ENCODE data around the gene SMURF1.

Gene SMURF1

DNA sequence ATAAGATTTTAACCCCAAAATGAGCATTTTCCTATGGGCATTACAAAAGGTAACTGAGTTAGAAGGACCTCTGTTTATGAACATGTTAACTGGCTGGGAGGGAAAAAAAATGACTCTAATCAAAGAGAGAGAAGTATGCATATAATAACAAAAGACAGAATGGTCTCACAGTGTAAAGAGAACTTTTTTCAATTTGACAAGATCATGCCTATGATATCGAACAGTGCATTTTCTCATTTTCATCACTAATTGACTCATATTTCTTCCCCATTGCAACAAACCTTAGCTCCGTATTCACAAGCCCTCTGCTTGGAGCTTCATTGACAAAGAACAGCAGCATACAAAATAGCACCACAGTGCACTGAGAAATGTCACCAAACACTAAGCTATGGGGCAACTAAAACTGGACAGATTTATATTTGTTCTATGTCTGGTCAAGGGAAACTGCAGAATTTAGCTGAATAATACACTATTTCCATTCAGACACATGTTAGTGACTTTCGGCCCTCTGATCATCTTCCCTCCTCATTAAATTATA is 45.6 kb downstream of the SMURF1 start:
- no peak for DNase-seq (ENCODE audit: low spot score)

DNA sequence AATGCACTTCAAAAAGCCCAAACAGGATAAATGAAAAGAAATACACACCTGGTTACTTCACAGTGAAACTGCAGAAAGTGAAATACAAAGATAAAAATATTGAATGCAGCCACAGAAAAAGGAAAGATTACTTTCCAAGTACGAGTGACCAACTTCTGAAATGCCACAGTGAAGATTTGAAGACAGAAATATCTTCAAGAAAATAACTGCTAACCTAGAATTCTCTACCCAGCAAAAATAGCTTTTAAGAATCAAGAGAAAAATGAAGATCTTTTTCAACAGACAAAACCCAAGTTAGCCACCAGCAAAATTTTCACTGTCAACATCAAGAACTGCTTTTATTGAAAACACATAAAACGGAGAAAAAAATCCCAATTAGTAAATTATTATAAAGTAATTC is 46.2 kb downstream of the SMURF1 start:
- DNase-seq (ENCODE audit: low spot score), result no peak

DNA sequence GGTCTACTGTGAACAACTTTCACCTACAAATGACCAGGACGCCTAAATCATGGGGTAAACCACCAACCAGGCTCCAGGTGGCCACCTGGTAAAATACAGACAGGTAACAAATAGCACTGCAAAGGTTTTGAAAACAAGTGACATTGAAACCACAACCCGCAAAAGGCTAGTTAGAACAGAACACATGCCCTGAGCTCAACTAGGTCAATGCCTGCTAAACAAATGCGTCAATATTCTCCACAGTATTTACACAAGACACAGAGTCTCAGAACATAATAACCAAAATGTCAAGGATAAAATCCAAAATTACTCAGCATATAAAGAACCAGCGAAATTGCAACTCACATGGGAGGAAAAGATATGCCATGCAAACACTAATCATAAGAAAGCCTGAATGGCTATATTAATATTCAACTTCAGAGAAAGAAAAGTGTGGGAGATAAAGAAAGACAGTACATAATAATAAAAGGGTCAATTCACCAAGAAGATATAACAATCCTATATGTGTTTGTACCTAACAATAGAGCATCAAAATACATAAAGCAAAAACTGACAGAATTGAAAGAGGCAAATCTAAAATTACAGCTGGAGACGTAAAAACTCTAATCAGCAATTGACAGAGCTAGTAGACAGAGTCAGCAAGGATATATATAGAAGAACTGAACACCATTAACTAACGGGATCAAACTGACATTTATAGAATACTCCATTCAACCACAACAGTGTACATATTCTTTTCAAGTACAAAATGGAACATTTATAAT is 47.6 kb downstream of the SMURF1 start:
- no peak for DNase-seq (ENCODE audit: low spot score)

DNA sequence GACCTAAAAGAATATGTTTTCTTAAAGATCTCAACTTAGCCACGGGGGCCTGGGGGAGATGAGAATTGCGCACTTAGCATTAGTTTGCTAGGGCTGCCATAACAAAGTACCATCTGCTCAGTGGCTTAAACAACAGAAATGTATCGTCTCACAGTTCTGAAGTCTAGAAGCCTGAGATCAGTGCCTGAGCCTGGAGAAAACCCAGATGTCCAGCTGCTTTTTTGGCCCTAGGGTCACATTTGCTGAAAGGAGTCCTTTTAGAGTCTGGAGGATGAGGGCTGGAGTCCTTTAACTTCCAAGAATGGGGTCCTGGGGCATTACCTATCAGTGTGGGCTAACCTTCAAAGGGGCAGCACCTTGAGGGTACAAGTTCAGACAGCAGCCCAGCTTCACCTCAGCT is 48.2 kb downstream of the SMURF1 start:
- DNase-seq (ENCODE audit: low spot score), result no peak

DNA sequence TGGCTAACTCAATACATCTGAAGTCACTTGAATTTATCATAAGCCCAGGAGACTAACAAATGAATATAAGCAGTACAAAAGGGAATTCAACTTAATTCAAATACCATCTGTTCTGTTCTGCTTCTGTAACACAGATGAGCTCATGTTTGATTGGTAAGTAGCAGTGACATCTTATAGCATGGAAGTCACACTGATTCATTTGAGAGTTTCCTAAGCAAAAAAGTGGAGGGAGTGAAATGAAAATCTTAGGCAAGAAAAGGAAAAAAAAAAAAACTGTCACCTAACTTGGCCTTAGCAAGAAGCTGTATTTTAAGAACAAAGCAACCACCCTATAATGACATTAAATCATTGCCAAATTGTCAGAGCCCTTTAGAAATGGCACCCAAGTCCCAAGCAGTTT is 49.5 kb downstream of the SMURF1 start:
- no peak for DNase-seq (ENCODE audit: low spot score)

DNA sequence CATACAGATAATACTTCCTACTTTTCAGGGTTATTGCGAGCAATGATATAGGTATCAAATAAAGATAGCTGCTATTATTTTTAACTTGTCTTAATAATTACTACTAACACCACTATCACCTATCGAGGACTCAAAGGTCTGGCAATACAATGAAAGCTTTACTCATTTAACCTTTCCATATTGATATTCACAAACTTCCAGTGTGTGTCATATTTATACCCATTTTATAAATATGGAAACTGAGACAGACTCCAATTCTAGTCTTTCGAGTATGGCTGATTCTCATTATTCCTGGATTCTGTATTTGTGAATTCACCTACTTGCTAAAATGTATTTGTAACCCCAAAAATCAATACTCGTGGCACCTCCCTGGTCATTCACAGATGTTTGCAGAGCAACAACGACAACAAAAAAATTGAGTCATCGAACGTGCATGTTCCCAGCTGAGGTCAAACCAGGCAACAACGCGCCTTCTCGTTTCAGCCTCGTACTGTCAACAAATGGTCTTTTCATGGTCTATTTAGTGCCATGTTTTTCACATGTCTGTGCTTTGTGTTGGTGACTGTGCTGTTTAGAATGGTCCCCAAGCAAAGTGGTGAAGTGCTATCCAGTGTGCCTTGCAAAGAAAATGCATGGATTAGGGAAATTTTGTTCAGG is 51.7 kb downstream of the SMURF1 start:
- no peak for DNase-seq (ENCODE audit: low spot score)

DNA sequence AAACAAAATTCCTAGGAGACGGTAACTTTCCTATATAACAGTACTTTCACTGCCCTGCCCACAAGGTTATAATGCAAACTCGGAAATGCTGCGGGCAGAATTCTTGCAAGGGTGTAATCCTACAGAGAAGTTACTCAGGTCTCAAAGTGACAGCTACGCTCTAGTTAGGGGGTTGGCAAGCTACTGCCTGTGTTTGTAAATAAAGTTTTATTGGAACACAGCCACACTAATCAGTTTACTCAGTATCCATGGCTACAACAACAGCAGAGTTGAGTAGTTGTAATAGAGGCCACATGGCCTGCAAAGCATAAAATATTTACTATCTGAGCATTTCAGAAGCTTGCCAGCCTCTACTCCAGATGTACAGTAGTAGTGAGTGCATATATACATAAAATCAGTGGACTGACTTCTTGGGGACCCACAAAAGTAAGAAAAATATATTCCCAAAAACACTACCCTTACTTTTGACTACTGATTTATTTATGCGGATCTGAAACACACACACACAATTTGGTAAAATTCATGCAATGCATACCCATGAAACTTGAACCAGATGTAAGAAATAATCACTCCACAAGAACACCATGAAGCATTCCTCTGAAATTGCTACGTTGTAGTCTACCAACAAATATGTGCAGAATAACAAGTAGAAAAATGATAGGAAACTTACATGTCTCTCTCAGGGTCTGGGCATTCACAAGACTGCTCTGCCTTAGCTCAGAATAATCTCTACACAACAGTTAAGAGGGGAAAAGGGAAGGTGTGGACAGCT is 53.0 kb downstream of the SMURF1 start:
- no peak for DNase-seq (ENCODE audit: low spot score)

DNA sequence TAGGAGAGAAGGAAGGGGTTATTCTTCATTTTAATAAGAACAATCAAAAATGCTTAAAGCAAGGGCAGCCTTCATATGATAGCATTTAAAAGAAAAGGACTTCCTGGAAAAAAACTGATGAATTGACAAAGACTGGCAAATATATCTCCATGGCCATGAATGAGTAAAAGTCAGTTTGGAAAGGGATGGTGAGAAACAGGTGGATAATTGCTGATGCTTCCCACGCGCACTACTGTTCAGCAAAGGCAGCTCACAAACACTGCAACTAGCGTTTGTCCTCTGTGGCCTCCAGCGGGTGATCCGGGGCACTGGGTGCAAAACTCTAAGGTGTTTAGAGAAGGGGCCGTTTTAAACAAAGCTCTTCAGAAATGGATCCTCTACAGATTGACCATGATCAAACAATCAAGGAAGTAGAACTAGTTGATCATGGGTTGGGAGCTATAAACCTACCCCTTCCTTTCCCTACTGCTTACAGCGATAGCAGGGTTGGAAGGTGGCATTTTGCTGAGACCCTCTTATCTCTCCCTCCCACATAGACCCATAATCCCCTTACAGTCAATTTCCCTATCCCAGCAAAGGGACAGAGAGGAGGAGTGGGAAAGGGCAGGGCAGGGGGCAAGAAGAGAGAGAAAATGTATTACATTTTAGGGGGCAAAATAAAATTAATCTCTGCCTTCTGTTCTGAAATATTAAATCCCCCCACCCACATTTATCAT is 53.8 kb downstream of the SMURF1 start:
- DNase-seq (ENCODE audit: low spot score), result no peak

DNA sequence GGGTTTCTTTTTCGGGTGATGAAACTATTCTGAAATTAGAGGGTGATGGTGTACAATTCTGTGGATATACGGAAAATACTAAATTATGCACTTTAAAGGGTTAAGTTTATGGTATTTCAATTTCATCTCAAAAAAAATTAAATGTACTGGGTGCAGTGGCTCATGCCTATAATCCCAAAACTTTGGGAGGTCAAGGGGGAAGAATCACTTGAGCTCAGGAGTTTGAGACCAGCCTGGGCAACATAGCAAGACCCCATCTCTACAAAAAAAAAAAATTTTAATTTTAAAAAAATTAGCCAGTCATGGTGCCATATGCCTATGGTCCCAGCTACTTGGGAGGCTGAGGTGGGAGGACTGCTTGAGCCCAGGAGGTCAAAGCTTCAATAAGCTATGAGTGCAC is 57.0 kb downstream of the SMURF1 start:
- no peak for DNase-seq (ENCODE audit: low spot score)

DNA sequence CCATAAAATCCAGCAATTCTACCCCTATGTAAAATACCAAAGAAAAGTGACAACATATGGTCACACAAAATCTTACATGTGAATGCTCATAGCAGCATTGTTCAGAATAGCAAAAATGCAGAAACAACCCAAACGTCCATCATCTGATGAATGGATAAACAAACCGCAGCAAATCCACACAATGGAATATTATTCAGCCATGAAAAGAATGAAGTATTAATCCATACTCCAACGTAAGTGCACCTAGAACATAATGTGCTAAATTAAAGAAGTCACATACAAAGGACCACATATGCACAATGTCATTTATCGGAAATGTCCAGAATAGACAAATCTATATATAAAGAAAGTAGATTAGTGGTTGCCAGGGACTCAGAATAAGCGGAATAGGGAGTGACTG is 57.4 kb downstream of the SMURF1 start:
- DNase-seq (ENCODE audit: low spot score), result no peak

DNA sequence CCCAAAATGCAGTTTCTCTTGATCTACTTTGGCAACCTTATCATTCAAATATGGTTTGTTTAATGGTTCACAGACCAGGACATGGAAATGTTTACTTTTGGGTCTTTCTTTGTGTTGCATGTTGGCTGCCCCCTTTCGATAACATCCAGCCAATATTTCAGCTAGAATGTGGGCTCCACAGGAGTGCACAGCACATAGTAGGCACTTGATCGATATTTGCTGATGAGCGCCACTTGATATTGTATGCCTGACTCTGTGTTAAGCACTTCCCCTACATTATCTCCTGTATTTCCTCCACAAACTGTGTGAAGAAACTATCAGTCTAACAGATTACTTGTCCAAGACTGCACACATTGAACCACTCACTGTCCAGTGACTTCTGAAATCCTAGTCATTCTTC is 60.2 kb downstream of the SMURF1 start:
- no peak for DNase-seq (ENCODE audit: low spot score)

DNA sequence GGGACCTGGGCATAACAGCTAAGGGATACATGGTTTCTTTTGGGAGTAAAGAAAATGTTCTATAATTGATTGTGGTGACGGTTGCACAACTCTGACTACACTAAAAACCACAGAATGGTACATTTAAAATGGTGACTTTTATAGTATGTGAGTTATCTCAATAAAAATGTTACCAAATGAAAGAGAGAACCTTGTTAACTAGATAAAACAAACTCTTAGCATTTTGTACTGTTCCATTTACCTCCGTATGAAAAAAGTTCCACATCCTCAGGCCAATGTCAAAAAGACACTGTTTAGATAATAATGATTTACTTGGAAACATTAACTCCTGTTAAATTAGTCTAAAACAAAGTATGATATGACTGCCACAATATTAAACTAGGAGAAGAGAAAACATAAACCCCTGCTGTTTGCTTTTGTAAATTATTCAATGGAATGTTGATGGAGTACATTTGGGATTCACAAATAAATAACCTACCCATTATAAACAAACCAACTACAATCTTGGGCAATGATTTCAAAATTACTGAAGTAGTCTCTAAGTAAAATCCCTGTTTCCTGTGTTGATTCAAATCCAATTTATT is 60.7 kb downstream of the SMURF1 start:
- DNase-seq (ENCODE audit: low spot score), result no peak

DNA sequence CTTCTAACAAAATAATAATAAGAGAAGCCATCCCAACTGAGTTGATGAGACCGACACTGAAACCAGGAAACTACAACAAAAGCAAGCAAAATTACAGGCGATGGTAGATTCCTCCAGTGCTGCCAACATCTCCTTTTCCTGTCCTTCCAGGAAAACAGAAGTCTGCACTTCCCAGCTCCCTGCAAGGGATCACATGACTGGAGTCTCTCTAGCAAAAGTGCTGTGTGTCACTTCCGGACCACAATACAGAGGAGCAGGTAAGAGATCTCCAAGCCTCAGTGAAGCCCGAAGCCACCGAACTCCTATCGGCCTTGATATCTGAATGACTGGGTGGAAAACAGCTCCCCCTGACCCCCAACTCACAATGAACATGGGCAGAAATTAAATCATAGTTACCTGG is 63.2 kb downstream of the SMURF1 start:
- DNase-seq (ENCODE audit: low spot score), result no peak

DNA sequence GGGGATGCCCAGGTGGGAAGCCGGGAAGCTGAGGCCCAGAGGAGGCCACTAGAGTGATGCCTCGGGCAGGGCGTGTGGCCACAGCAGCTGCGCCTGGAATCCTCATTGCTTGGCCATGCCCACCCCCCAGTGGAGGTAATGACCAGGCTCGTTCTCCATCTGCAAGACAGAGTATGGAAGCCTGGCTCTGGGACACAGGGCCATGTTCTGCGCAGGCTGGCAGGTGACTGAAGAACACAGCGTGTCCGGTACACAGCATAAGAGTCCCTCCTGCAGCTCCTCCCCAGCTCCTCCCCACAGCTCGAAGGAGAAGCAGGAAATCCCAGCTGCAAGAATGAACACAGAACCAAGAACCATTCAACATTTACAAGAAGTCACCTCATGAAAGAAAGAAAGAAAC is 64.8 kb downstream of the SMURF1 start:
- no peak for DNase-seq (ENCODE audit: low spot score)

DNA sequence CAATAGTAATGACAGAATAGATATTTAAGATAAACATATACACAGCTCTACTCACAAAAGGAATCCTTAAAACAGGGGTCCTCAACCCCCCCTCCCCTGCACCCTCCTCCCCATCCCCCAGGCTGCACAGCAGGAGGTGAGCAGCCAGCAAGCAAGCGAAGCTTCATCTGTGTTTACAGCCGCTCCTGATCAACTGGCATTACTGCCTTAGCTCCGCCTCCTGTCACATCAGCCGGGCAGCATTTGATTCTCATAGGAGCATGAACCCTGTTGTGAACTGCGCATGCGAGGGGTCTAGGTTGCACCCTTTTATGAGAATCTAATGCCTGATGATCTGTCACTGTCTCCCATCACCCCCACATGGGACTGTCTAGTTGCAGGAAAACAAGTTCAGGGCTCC is 65.5 kb downstream of the SMURF1 start:
- DNase-seq (ENCODE audit: low spot score), result no peak

DNA sequence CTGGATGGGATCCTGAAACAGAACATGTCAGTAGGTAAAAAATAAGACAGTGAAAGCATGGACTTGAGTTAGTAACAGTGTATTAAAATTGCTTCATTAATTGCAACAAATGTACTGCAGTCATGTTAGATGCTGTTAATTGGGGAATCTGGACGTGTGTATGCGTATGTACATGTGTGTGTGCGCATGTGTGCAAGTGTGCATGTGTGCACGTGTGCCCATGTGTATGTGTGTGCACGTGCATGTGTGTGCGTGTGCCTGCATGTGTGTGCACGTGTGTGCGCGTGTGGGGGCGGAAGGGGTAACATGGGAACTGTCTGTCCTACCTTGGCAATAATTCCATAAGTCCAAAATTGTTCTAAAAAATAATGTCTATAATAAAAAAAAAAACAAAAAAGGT is 67.3 kb downstream of the SMURF1 start:
- DNase-seq (ENCODE audit: low spot score), result no peak

DNA sequence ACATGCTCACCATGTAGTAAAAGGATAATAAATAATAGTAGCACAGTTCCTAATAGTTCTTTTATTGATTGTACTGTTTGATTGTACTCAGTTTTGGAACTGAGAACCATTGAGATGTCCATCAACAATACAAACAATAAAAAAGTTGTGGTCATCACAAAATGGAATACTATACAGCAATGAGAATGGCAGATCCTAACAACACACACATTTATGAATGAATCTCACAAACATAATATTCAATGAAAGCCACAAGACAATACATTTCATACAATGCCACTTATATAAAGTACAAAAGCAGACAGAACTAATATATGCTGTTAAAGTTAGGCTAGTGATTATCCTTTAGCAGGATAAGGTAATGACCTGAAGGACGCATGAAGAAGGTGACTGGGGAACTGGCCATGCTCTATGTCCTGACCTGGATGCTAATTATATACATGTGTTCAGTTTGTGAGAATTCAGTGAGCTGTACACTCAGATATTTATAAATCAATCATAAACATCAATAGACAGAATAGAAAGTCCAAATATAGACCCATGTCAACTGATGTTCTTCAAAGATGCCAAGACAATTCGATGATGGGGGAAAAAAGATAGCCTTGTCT is 70.0 kb downstream of the SMURF1 start:
- DNase-seq (ENCODE audit: low spot score), result no peak

DNA sequence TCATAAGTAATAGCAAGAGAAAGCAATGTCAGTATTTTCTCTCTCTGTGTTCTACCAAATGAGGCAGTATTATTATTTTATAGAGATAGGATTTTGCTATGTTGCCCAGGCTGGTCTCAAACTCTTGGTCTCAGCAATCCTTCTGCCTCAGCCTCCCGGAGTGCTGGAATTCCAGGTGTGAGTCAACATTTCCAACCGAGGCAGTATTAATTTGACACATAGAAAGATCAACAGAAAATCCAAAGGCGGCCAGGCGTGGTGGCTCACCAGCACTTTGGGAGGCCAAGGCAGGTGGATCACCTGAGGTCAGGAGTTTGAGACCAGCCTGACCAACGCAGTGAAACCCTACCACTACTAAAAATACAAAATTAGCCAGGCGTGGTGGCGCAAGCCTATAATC is 71.8 kb downstream of the SMURF1 start:
- no peak for DNase-seq (ENCODE audit: low spot score)

DNA sequence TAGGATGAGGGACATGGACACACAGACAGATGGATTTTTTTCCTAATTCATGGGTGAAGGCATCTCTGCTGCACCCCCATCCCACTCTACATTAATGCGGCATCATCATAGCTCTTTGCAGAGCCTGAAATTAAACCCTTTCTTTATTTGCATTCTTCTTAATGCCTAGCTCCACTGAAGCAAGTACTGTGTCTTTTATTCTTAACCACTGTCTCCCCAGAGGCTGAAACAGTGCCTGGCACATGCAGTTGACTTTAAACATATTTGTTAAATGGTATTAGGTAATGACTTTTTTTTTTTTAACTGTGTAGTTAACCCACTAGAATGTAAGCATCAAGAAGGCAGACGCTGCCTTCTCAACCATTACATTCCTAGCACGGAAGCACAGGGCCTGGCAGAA is 73.5 kb downstream of the SMURF1 start:
- DNase-seq (ENCODE audit: low spot score), result no peak

DNA sequence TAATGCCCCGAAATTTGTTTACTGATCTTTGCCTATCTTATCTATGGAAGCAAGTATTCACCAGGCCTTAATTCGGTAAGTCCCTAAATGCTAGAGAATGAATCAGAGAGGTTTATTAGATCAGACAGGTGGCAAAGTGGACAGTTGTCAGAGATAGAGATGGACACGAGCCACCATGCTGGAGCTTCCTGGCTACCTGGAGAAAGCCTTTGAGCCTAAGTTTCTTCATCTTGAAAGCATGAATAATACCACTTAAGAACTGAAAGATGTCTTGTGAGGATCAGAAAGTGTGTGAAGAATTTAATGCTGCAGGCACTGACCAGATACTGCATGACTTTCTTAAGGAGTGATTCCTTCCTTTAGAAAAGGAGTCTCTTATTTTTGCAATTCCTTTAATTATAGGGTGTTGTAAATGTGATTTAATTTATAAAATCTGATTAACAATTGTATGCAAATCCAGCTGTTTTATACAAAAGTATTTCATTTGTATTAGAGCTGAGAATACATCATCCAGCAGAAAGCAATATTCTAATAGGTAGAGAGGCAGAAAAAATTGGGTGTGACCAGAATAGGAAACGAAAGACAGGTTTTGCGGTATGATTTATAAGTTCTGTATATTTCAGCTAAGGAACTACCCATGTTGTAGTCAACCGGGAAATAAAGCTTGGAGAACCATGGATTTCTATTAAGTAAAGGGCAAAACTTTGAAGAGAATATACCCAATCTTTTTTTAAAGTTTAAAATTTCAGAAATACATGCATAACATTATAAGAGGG is 82.7 kb downstream of the SMURF1 start:
- DNase-seq (ENCODE audit: low spot score), result no peak

DNA sequence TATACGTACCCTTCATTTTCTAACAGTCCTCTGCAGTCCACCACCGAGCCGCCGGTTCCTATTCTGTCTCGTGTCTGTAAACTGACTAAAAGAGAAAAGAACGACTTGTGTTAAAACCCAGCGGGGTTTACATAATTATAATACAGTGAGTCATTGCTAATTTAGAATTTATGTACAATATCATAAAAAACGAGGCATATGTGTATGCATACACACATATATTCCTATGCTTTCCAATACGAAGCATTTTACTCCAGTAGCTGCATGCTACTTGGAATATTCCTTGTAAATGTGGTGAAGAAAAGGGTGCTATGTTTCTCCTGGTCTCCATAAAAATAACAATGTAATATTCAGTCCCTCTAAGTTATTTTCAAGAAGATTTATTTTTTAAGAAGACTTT is 89.1 kb downstream of the SMURF1 start:
- no peak for DNase-seq (ENCODE audit: low spot score)
